CD4-positive, alpha-beta T cell (primary cell): ENCODE results near the gene NXN. TPM values are rescaled to one million over a fixed set of nuclear protein-coding genes. Genes with fewer than 3 reads are reported as not detected.
"Not testable (repeated sequence)": the region's sequence is repeated elsewhere in the genome, so short reads cannot be mapped to it uniquely, and the experiment has no call there.

Experiments used
- ATAC-seq: fragments of 200-7000 bp; cut with Tn5 transposase; one replicate; pipeline ENCODE4 v1.10.0; 2022; ENCODE audit warnings: mild to moderate bottlenecking; ENCODE audit not compliant: poor library complexity
- CTCF ChIA-PET: fragments of 350-600 bp; sonication (Branson Sonifier 250); formaldehyde crosslinking; loops from one replicate; lab custom pipeline; 2021; ENCODE audit warnings: antibody characterized with exemption, inconsistent platforms; lab: Charles Lee
- POLR2A ChIA-PET: fragments of 350-600 bp; sonication (Branson Sonifier 250); formaldehyde crosslinking; loops from one replicate; lab custom pipeline; 2021; ENCODE audit warnings: antibody characterized with exemption, inconsistent platforms; lab: Charles Lee
- DNase-seq, 14 experiments: peaks; one replicate each; pipeline ENCODE4 v3.0.0-alpha.2; 2013 to 2020; ENCODE audit warnings: mixed read lengths in 2 of 14
- H3K27ac ChIP-seq, 2 donors: one replicate each; pipeline versions ENCODE4 v1.5.1 to v1.7.0; 2013; ENCODE audit warnings: low read length in 2 of 2, low read depth in 1 of 2, mild to moderate bottlenecking in 1 of 2
- H3K27me3 ChIP-seq, 2 experiments: 1 replicate in 1 of 2; 2 replicates in 1 of 2; pipeline versions ENCODE4 v1.6.1 to v1.7.0; 2013; ENCODE audit warnings: low read length in 2 of 2, control low read depth in 1 of 2, mild to moderate bottlenecking in 1 of 2, moderate library complexity in 1 of 2; ENCODE audit not compliant: insufficient read depth in 2 of 2, control insufficient read depth in 1 of 2
- H3K36me3 ChIP-seq: one replicate; pipeline ENCODE4 v1.6.1; 2013; ENCODE audit warnings: low read length, control low read depth; ENCODE audit not compliant: insufficient read depth
- H3K4me1 ChIP-seq: one replicate; pipeline ENCODE4 v1.6.1; 2013; ENCODE audit warnings: low read length, control low read depth; ENCODE audit not compliant: insufficient read depth
- H3K4me3 ChIP-seq: one replicate; pipeline ENCODE4 v1.5.1; 2013; ENCODE audit warnings: mild to moderate bottlenecking, low read length, moderate library complexity
- H3K9me3 ChIP-seq, 2 experiments: 1 replicate in 1 of 2; 2 replicates in 1 of 2; pipeline versions ENCODE4 v1.6.1 to v1.7.0; 2013; ENCODE audit warnings: low read length in 2 of 2, mild to moderate bottlenecking in 2 of 2, control low read depth in 1 of 2, moderate library complexity in 1 of 2; ENCODE audit not compliant: control insufficient read depth in 1 of 2, insufficient read depth in 1 of 2
- H3K27ac Mint-ChIP-seq: one replicate; pipeline ENCODE4 v1.8.0; 2020; ENCODE audit warnings: mixed read lengths
- H3K27me3 Mint-ChIP-seq: one replicate; pipeline ENCODE4 v1.8.0; 2021; ENCODE audit warnings: mixed read lengths
- H3K36me3 Mint-ChIP-seq: one replicate; pipeline ENCODE4 v1.8.0; 2021; ENCODE audit warnings: low read depth, mixed read lengths
- H3K4me1 Mint-ChIP-seq: one replicate; pipeline ENCODE4 v1.8.0; 2021; ENCODE audit warnings: low read depth, mixed read lengths
- H3K4me3 Mint-ChIP-seq: one replicate; pipeline ENCODE4 v1.8.0; 2020; ENCODE audit warnings: mild to moderate bottlenecking, mixed read lengths
- H3K9me3 Mint-ChIP-seq: one replicate; pipeline ENCODE4 v1.8.0; 2020; ENCODE audit warnings: mixed read lengths
- CTCF ChIP-seq: fragments of 200-600 bp; IDR thresholded peaks from one replicate; pipeline ENCODE4 v1.8.0; 2022; ENCODE audit warnings: antibody characterized with exemption, mild to moderate bottlenecking
- intact Hi-C, 2 experiments: fragments of 100-400 bp; cut with DNase I in 1 of 2; cut with micrococcal nuclease in 1 of 2; formaldehyde crosslinking; loops; one replicate each; pipeline versions ENCODE4 v1.15.1 to v1.9.0; 2023 to 2025; cut with DNase I, micrococcal nuclease
- total RNA-seq, 174 experiments: library from RNA in 2 of 174; stranded (reverse) in 2 of 174; gene quantifications; one replicate each; pipeline ENCODE4 v1.2.3 and lab custom pipeline; 2021 to 2026

The NXN gene
- total RNA-seq, 2 experiments from 2014 or later: 0.80 to 0.98 TPM

- ATAC-seq: no peak
- ChIA-PET POLR2A (no interaction called here), CTCF (interaction anchor here (1.4 kb wide), 1 partner anchor 189 kb away, joined by 3 read pairs; no protein-coding TSS in a partner anchor)
- Mint-ChIP-seq H3K4me1 (peaks cover 6% of the 10 kb centered on the region), H3K27me3 (no peaks in the 10 kb centered on the region), H3K36me3 (peaks cover 56% of the 10 kb centered on the region), H3K9me3 (no peaks in the 10 kb centered on the region), H3K4me3 (no peak overlapping the region), H3K27ac (no peak overlapping the region)
- Histone ChIP-seq H3K36me3 (peaks cover 48% of the 10 kb centered on the region), H3K4me3 (no peak overlapping the region), H3K27me3 (no peaks in the 10 kb centered on the region), H3K27ac (no peak overlapping the region), H3K4me1 (peaks cover 8% of the 10 kb centered on the region), H3K9me3 (no peaks in the 10 kb centered on the region)
- DNase-seq: no peak
- intact Hi-C loops: no loop called here
- no peak for TF ChIP-seq CTCF
These were observed 187.3 kb downstream of the NXN start for GRCh38 chr17:792277-792676.

GRCh38 chr17:791829-792228 is 187.7 kb downstream of the NXN start:
- Mint-ChIP-seq H3K9me3 (no peaks in the 10 kb centered on the region), H3K27me3 (no peaks in the 10 kb centered on the region), H3K27ac (no peak overlapping the region), H3K36me3 (peaks cover 60% of the 10 kb centered on the region), H3K4me3 (no peak overlapping the region), H3K4me1 (peaks cover 6% of the 10 kb centered on the region)
- no peaks in the 10 kb centered on the region for H3K9me3 ChIP-seq
- H3K36me3 ChIP-seq: peaks cover 48% of the 10 kb centered on the region
- POLR2A ChIA-PET: no interaction called here
- CTCF ChIA-PET: interaction anchor here (1.4 kb wide), 1 partner anchor 189 kb away, joined by 3 read pairs; no protein-coding TSS in a partner anchor
- no peak for TF ChIP-seq CTCF
- peaks cover 8% of the 10 kb centered on the region for H3K4me1 ChIP-seq
- H3K27ac ChIP-seq: no peak overlapping the region
- no peak overlapping the region for H3K4me3 ChIP-seq
- DNase-seq (no peak), ATAC-seq (no peak)
- no peaks in the 10 kb centered on the region for H3K27me3 ChIP-seq
- intact Hi-C loops: no loop called here

GRCh38 chr17:790874-791247 is 188.7 kb downstream of the NXN start:
- H3K9me3 Mint-ChIP-seq, H3K27me3 Mint-ChIP-seq, H3K27me3 ChIP-seq, H3K27ac Mint-ChIP-seq, H3K27ac ChIP-seq, H3K9me3 ChIP-seq, H3K4me3 Mint-ChIP-seq, H3K4me1 ChIP-seq, ATAC-seq, H3K4me1 Mint-ChIP-seq, CTCF ChIA-PET, DNase-seq, intact Hi-C loops, H3K4me3 ChIP-seq, POLR2A ChIA-PET: not testable (repeated sequence)
- peaks cover 48% of the 10 kb centered on the region for H3K36me3 ChIP-seq
- H3K36me3 Mint-ChIP-seq: peaks cover 60% of the 10 kb centered on the region

GRCh38 chr17:789931-790873 is 189.4 kb downstream of the NXN start:
- H3K9me3 Mint-ChIP-seq, H3K27me3 ChIP-seq, H3K4me1 Mint-ChIP-seq, CTCF ChIA-PET, H3K27ac Mint-ChIP-seq, POLR2A ChIA-PET, H3K4me3 Mint-ChIP-seq, ATAC-seq, DNase-seq, H3K9me3 ChIP-seq, H3K27me3 Mint-ChIP-seq, H3K4me1 ChIP-seq, intact Hi-C loops, H3K27ac ChIP-seq, H3K4me3 ChIP-seq: not testable (repeated sequence)
- peaks cover 48% of the 10 kb centered on the region for H3K36me3 ChIP-seq
- H3K36me3 Mint-ChIP-seq: peaks cover 60% of the 10 kb centered on the region
